ENCODE measurements around the gene ZNF610. TPM values are rescaled to one million over a fixed set of nuclear protein-coding genes. Genes with fewer than 3 reads are reported as not detected.

The ZNF610 gene
- total RNA-seq, 1 experiment from 2014 or later, result 6.4 TPM

DNA sequence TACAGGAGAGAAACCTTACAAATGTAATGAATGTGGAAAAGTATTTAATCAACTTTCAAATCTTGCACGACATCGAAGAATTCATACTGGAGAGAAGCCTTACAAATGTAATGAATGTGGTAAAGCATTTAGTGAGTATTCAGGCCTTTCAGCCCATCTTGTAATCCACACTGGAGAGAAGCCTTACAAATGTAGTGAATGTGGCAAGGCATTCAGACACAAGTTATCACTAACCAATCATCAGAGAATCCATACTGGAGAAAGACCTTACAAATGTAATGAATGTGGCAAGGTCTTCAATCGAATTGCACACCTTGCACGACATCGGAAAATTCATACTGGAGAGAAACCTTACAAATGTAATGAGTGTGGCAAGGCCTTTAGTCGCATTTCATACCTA, 13.6 kb upstream of the ZNF610 start:
- Histone ChIP-seq H4K91ac (ENCODE audit: insufficient read length, low read depth, low read length) (no peak overlapping the region), H3K79me2 (ENCODE audit: insufficient read depth, low read length) (no peaks in the 10 kb centered on the region), H4K5ac (ENCODE audit: insufficient read length, low read depth, low read length) (no peak overlapping the region), H3K9me3 (ENCODE audit: control insufficient read depth, low read depth, low read length) (peaks cover 95% of the 10 kb centered on the region), H2BK12ac (ENCODE audit: insufficient read length, low read depth, low read length) (no peak overlapping the region), H2AFZ (ENCODE audit: low read length) (no peak overlapping the region), H2BK5ac (ENCODE audit: insufficient read length, low read length) (no peak overlapping the region), H3K23me2 (ENCODE audit: insufficient read length, low read depth, low read length, poor library complexity, severe bottlenecking) (no peaks in the 10 kb centered on the region), H3K4me1 (ENCODE audit: insufficient read depth, low read length) (no peaks in the 10 kb centered on the region), H3K27me3 (ENCODE audit: insufficient read depth, low read length) (no peaks in the 10 kb centered on the region), H2BK120ac (ENCODE audit: low read depth, low read length, poor library complexity, severe bottlenecking) (no peak overlapping the region), H2BK20ac (ENCODE audit: low read depth, low read length, poor library complexity, severe bottlenecking) (no peak overlapping the region), H2BK15ac (ENCODE audit: low read depth, low read length) (no peak overlapping the region), H3T11ph (ENCODE audit: low read length) (no peak overlapping the region), H3K9ac (ENCODE audit: extremely low read depth, insufficient read length, low read length) (no peak overlapping the region), H3K79me1 (ENCODE audit: insufficient read depth, low read depth, low read length, poor library complexity, severe bottlenecking) (no peaks in the 10 kb centered on the region), H2AK5ac (ENCODE audit: insufficient read length, low read length) (no peak overlapping the region), H3K56ac (ENCODE audit: insufficient read length, low read depth, low read length) (no peak overlapping the region), H4K8ac (replicated peaks; ENCODE audit: insufficient read length, low read depth, low read length) (no peak overlapping the region), H3K4me2 (ENCODE audit: insufficient read depth, insufficient read length, low read length) (no peak overlapping the region), H4K20me1 (ENCODE audit: control insufficient read depth, insufficient read depth, insufficient read length) (no peaks in the 10 kb centered on the region), H3K14ac (ENCODE audit: insufficient read depth, low read length) (no peak overlapping the region), H3K27ac (ENCODE audit: insufficient read length, low read depth, low read length) (no peak overlapping the region), H3K4ac (ENCODE audit: low read depth, low read length) (no peak overlapping the region), H3K18ac (ENCODE audit: insufficient read length, low read depth, low read length) (no peak overlapping the region), H3K23ac (ENCODE audit: insufficient read length, low read depth, low read length) (no peak overlapping the region)
- TF ChIP-seq CTCF (conservative IDR thresholded peaks at IDR 0.05), result no peak
- Mint-ChIP-seq H3K4me3 (no peak overlapping the region), H3K27ac (no peak overlapping the region), H3K4me1 (no peaks in the 10 kb centered on the region), H3K27me3 (ENCODE audit: low read depth) (peaks cover 24% of the 10 kb centered on the region), H3K36me3 (ENCODE audit: insufficient read depth in 1 of 3, low read depth in 3 of 3) (peaks cover 82 to 90% (median 87%) of the 10 kb centered on the region in 3 experiments), H3K9me3 (peaks cover 98 to 99% of the 10 kb centered on the region in 2 experiments)
- no peak for DNase-seq
- no CpG with 5 or more reads among the region's 6 CpGs for WGBS (ENCODE audit: extremely low coverage, insufficient read length, low lambda C conversion rate)
